Esophagus mucosa (tissue), 1 donor: ENCODE data around the gene NTM. TPM values are rescaled to one million over a fixed set of nuclear protein-coding genes. Genes with fewer than 3 reads are reported as not detected.

Source experiments
- ATAC-seq: fragments of 200-7000 bp; cut with Tn5 transposase; one replicate; pipeline ENCODE4 v1.9.1; 2020
- total RNA-seq: library from RNA; stranded (reverse); gene quantifications from one replicate; pipeline ENCODE4 v1.2.4, GENCODE V29; 2023
- donor health status: DM: yes; HTN: yes; CAD: no.

NTM gene
- total RNA-seq, 1 donor from 2014 or later, result 0.92 TPM

DNA sequence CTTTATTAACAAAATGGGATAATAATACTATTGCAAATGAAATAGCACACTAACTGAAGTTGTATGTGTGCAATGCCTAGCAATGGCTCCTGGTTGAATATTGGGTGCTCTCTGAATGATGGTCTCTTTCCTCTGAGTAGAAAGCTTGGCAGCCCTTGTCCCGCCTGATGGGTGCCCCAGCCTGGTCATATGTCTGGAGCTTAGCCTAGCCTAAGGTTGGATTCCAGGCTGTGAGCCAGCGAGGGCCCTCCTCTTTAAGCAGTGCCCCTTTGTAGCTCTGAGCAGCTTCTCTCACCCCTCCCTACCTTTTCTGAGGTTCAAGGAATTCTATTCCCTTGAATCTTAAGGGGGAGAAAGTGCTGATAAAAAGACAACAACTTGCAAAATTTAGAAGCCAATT lies 499.9 kb downstream of the NTM start:
- ATAC-seq, result no peak

DNA sequence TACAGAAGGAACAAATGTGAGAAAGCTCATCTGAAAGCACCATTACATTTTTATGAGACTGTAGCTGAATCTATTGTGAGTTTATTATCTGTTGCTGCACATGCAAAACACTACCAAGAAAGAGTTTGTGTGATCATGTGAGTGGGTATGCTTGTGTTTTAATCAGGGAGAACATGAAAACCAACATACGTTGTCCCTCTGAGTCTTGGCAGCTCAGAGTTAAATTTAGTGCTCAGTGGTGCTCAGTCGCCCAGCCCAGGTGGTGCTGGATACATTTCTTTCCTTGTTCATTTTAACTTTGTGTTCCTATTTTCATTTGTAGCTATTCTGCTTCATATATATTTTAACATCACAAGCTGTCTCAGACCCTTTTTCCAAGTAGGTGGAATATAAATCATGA lies 500.6 kb downstream of the NTM start:
- no peak for ATAC-seq

DNA sequence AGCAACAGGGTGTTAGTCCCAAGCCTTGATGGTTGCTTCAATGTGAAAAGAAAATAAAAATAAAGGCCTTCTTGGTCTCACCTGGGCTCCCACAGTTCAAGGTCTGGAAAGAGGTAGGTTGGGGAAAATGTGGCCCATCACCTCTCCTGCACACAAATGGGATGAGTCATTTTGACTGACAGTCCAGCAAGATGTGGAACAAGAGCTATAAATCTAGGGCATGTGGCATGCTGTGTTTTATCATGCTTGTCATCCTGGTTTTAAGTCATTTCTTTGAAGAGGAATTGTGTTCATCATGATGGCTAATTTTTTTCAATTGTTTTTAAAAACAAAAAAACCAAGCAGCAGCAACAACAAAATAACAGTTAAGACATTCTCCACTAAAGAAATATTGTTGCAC lies 503.7 kb downstream of the NTM start:
- no peak for ATAC-seq

DNA sequence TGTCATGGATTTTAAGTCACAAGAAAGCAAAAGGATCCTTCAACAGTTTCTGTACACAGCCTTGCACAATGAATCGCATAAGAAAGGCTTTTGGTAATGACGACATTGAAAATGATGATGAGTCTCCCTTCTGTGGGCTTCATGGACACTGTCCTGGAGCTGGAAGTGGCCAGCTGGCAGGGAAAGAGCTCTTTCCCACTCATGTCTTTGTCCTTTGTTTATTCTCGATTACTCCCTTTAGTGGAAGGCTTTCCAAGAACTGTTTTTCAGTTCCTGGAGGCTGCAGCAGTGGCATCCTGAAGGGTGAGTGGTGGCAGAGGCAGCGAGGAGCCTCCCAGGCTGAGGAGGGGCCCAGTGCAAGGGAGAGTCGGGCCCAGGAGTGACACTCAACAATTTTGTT lies 505.2 kb downstream of the NTM start:
- ATAC-seq, result no peak

DNA sequence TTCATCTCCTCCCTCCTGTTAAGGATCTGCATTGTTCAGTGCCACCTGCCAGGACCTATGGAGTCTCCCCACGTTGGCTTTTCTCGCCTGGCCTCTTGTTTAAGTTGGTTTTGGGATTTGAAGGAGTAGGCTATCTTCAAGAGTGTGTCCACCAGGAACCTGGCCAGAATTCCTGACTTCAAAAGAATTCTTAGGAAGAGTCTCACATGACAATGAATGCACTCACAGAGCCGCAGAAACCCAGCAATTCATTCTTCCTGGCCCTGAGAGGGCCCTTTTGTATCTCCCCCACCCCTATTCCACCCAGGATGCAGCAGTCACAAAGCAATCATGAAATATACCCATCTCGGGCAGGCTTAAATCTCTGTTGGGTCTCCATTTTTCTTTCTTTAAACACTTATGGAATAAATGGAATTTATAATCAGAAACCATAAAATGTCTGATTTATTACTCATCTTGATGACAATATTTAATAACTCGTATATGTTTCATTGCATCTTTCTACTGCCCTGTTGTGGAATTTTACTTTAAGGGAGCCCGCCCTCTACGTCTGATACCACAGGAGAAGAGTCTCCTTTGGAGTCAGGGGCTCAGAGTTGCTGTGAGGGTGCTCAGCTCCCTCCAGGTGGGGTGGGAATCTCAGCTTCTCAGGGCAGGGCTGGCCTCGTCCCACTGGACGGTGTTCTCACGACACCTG lies 507.0 kb downstream of the NTM start:
- no peak for ATAC-seq

DNA sequence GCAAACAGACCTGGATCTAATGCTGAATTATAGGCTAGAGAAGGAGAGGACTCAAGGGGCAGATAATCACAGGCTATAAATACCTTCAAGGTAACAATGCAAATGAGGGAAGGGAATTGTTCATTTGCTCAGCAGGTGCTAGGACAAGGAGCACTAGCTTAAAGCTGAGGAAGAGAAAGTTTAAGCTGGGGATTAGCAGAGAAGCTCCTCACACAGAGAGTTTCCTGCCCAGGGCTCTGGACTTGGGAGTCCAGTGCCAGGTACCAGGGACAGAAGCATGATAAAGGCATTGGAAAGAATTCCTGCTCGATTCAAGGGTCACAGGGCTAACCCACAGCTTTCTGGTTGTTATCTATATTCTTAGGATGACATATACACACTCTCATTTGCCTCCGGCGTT lies 509.9 kb downstream of the NTM start:
- no peak for ATAC-seq

DNA sequence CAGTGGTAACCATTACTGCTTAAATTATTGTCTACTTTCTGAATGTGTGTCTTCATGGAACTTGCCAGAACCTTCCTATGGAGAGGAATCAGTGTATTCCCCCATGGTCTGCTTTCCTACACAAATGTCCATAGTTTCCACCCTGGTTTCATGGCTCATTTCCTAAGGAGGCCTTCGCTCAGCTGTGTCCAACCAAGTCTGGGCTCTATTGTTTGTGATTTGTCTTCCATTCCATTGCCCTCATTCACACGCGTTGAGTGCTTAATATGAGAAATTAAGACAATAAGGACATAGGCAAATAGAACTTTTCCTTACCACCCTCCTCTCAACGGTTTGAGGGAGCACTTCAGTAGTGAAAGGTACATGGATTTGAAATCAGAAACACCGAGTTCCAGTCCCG lies 510.6 kb downstream of the NTM start:
- ATAC-seq, result no peak

DNA sequence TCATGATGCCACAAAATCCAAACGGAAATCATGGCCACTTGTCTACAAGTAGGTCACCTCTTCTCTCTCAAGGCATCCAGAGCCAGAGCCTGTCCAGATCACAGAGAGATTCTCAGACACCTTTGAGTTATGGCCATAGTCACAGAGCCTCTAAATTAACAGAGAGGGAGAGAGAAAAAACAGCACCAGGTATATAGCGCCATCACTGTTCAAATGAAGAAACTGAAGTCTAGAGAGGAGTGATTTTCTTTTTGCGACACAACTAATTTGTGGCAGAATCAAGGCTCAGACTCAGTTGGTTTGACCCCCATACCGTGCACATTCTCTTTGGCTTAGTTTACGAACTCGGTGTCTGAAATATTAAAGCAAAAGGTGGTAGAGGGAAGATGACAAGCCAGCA lies 512.9 kb downstream of the NTM start:
- no peak for ATAC-seq

DNA sequence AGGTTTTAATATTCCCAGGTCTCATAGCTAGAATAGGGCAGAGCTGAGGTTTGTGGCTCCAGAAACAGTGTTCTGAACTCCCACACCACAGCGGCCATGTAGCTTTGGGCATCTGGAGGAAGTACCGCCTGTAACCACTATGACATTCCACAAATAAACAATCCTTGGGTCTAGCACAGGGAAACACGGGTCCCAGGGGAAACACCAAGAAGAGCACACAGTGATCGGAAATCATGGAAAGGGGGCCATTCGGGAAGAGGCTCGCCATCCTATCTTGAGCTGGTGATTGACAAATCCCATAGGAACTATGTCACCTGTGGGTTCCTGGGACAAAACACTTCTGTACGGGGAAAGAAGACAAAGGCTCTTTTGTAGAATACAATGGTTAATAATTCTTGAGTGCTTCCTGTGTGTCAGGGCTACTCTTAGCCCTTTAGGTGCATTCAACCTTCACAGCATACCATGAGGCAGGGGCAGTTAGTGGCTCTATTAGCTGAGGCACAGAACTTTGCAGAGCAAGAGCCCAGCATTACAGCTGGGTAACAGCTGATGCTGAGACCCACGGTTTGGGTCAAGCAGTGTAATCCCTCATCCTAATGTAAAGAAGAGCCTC lies 514.2 kb downstream of the NTM start:
- no peak for ATAC-seq

DNA sequence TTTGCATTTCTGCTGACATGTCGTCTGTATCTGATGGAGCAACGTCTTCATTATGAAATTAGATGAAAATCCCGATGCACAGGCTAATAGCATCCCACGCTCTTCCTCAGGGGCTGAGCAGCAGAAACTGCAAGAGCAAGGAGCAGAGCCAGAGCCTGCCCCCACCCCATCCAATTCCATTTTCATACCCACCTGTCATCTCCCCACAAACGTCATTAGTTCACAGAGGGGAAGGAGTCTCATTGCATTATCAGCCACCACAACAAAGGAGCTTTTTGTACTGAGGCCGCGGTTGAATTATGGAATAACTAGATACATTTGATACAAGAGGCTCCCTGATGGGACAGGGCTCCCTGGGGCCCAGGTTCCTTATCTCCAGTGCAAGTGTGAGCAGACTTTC lies 515.0 kb downstream of the NTM start:
- no peak for ATAC-seq

DNA sequence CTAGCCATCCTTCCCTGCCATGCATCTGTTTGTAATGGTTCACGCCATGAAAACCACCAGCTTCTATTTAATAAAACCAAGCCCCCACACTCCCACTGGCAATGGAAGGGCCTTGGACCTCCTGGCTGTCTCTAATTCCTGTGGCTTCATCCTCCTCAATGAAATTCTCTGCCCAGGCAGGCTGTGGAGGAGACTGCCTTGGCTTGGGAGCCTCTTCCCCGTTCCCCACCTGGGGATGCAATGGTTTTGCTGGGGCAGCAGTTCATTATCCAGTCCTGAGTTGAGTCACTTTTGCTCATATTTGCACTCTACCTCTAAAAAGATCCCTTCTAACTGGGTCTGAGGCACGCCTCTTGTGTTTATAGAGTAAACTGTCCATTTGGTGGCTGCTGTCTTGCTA lies 515.8 kb downstream of the NTM start:
- no peak for ATAC-seq

DNA sequence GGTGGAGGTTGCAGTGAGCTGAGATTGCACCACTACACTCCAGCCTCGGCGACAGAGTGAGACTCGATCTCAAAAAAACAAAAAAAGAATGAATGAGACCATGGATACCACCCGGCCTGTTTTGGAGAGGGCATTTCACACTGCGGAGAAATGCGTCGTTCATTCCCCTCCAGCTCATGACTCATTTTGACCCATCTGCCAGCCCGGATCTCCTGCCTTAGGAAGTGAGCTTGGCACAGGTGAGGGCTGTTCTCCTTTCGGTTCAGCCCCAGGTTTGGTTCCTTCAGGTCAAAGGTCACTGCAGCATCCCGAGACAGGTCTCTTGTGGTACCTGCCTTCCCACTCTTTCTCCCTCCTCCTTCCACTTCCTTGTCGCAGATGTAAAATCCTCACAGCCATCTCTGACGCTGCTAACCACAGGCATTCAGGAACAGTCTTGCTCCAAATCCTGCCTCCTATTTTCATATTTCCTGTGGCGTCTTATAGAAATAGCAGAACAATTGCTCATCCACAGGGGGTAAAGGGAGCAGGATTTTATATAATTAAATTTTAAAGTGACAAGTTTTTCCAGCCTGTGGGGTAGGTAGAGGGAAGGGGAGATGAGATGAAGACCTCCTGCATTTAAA lies 517.9 kb downstream of the NTM start:
- ATAC-seq, result no peak

DNA sequence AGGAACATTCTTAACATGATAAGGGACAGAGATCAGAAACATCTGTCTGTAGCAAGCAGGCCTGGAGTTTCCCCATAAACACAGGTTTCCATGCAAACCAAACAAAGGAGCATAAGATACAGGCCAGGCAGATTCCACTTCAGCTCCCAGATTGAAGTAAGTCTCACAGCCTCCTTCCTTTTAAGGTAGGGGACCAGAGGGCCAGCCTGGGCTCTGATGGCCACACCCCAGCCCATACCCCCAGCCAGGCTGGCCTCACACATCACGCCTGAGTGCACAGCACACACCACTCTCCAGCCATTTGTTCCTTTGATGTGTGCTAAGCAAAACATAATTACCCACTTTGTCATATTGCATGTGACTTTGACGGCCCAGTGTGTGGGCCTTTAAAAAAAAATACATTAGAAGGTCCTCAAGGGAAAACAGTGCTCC lies 518.7 kb downstream of the NTM start:
- no peak for ATAC-seq

DNA sequence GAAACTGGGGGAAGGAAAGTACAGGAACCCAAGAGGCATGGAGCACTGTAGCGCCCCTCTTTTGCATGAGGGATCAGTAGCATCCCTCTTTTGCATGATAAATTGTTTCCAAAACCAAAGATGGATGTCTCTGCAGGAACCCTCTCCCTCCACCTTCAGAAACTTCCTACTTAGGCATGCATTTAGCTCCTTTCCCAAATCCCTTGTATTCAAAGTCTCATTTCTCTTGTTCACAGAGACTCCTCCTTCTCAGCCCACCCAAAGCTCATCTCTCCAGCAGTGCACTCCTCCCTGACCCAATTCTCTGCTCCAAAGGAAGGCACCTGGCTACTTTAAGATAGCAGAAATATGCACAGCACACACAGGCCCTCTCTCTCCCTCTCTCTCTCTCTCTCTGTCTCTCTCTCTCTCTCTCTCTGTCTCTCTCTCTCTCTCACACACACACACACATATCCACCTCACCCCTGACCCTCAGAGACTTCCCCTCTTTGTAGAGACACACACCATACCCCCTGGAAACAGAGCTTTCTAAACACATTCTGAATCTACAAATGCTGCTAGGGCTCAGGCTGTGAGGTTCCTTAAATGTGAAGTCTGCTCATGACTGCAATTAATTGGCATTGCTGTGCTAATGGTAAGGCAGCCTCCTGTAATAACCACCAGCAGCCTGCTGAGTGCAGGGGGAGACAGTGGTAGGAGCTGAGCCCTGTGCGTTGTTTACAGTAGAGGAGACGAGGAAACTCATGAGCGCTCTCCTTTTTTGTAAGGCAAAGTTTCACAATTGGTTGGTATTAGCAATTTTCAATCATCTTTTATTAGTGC lies 519.6 kb downstream of the NTM start:
- no peak for ATAC-seq

DNA sequence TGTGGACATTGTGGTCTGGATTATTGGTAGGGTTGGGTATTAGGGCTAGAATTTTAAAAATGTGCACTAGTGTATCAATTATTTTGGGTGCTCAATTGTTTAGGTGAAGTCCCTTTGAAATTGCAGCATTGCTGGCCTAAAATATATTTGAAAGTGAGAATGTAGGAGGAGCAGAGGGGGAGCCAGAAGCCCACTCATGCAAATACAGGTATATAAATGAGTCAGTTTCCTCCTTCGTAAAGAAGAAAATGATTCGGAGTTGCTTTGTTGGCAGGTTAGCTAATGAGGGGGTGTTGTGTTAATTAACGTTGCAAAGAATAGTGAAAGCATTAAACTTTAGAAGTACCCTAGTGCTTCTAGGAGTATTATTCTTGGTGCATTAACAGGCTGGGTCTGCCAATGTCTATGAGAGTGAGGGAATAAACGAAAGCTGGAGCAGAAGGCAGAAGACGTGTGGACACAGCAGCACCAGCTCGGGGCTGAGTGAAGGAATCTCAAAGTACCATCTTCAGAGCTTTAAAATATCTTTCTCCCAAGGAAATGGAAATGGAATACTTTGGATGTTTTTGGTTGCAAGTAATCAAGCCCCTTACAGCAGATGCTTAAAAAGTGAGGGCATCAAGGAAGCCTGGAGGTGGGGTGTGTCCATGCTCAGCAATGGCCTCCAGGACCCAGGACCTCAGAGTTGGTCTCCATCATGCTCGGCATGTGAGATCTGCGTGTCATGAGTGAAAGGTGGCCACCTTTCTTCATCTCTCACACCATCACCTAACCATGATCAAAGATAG lies 522.9 kb downstream of the NTM start:
- no peak for ATAC-seq

DNA sequence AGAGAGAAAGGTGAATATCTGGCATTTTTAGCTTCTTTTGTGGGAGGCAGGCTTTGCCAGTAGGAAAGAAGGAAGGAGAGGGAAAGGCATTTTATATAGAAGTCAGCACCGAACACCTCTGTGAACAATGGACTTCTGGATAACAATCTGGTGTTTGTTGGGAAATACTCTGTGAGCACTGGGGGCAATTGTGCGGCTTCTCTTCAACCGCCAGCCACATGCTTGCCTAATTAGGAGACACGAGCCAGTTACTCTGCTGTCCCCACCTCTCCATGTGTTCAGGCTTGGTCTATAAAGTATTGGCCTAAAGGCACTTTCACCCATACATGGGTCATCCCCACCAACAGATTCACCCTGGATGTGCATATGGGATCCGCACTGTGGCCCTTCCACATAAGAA lies 523.6 kb downstream of the NTM start:
- ATAC-seq, result no peak

DNA sequence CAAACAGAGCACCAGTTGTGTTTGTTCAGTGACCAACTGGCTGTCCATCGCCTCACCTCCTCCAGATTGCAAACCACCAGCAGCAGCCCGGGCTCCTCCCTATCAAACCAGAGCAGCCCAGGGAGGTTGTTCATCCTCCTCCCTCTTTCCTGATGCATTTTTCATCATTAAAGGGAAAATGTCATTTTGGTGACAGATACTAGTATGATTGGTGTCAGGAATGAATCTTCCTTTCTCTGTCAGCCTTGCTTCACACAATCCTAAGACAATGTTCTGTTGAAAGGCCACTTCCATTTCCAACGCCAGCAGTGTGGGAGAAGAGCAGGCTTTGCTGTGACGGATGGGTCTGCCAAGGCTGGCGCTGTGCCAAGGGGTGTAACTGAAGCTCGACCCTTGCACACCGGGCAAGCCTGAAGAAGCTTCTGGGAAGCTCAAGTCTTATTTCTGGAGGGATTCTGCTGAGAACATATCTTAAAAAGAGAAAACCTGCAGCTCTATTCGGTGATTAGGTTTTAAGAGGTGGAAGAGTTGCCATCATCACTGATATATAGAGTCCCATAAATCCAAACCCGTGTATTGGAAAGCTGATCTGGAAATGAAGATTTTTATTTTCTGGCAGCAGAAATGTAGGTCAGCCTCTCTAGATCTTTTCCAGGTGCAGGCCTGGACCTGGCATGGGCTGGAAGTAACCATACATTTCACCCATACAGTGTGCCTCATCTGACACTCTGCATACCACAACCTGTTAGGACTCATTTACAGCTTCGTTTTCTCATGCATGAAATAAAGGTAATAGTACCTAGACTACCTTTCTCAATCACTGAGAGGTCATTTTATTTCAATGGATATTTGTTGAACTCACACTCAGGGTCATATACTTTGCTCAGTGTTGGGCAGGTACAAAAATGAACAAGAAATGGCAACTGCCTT lies 524.5 kb downstream of the NTM start:
- no peak for ATAC-seq

DNA sequence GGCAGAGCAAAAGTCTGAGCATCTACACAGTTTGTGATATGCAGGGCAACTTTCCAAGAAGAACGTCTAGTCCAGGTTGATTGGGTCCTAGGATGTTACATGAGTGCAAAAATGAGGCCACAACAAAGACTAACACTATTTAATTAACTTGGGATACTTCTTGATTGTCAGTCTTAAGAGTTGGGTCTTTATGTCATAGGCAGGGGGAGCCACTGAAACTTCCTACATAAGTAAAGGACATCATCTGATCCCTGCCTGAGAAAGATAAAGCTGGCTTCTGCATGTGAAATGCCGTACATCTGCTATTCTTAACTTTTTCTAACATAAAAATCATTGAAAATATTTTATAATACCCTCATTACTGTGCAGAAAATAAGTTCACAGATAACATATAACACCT lies 525.5 kb downstream of the NTM start:
- no peak for ATAC-seq

DNA sequence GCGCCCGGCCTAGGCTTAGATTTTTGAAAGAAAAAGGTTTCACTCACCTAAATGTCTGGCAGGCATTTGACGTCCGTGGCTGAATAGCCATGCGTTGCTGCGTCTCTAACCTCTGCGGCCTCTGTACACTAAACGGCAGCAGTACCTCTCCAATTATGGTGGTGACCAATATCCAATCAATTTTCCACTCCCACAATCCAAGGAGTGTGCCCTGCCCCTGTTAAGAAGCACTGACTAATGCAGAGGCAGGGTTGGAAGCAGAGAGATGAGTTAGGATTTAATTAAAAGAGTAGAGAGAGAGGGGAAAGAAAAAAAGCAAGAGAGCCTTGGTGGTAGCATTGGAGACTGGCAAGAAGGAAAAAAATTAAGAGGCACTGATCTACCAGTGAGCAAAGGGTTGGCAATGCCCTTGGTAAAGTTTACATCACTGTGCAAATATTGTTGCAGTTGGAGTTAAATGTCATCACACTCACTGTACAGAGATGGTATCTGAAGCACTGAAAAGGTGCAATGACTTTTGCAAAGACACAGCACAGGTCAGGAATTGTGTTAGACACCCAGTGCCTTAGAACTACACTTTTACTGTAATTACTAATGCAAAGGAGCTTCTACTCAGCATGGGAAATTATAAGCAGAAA lies 526.7 kb downstream of the NTM start:
- no peak for ATAC-seq

DNA sequence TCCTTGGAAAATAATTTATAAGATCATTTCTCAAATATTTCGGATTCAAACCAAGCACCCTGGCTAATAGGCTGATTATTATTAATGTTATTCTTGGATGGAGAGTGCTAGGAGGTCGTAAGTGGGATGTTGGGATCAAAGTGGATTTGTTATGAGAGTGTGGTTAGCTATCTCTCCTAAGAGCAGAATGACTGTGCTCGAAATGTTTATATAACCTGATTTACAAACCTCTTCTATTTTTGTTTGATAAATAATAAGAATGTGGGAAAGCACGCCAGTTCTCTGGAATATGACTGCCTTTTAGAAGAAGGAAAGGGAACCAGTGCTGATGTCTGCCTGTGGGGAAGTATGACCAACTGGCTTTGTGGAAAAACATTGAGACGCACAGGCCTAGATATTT lies 527.5 kb downstream of the NTM start:
- no peak for ATAC-seq

DNA sequence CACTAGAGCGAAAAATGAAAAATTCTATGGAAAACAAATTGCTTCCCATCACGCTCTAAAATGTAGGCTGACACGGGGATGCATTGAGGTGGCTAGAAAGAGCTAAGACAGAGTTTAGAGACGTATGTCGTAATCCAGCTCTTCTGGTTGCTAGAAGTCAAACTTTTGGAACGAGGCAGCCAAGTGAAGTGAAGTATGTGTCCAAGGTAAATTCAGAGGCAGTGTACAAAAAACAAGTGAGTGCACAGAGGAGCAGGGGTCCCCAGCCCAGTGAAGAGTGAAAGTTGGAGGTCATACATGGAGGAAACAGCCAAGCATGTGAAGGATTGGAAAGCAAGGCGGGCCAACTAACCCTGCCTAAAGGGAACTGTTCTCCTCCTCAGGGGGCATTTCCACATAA lies 528.5 kb downstream of the NTM start:
- no peak for ATAC-seq
